Stomach smooth muscle (tissue), 2 donors: ENCODE results near the gene RPGRIP1.
A peak's percentile ranks its signal among the peaks of the same experiment; 100 is the strongest.

Source experiments
- H3K27ac ChIP-seq: one replicate; pipeline ENCODE4 v1.7.0; 2013; ENCODE audit warnings: mild to moderate bottlenecking, low read length, inconsistent platforms
- H3K27me3 ChIP-seq, 2 donors: one replicate each; pipeline ENCODE4 v1.7.0; 2013; ENCODE audit warnings: low read length in 2 of 2; ENCODE audit not compliant: insufficient read depth in 2 of 2, control insufficient read depth in 1 of 2
- H3K36me3 ChIP-seq, 2 donors: one replicate each; pipeline ENCODE4 v1.7.0; 2013; ENCODE audit warnings: low read length in 2 of 2; ENCODE audit not compliant: control insufficient read depth in 2 of 2, insufficient read depth in 2 of 2
- H3K4me1 ChIP-seq: one replicate; pipeline ENCODE4 v1.7.0; 2013; ENCODE audit warnings: low read length; ENCODE audit not compliant: control insufficient read depth, insufficient read depth
- H3K4me3 ChIP-seq, 2 donors: one replicate each; pipeline ENCODE4 v1.7.0; 2013; ENCODE audit warnings: low read length in 2 of 2
- H3K9ac ChIP-seq, 2 donors: one replicate each; pipeline ENCODE4 v1.7.0; 2013; ENCODE audit warnings: low read length in 2 of 2, mild to moderate bottlenecking in 1 of 2
- H3K9me3 ChIP-seq, 2 donors: one replicate each; pipeline ENCODE4 v1.7.0; 2013; ENCODE audit warnings: low read length in 2 of 2; ENCODE audit not compliant: control insufficient read depth in 2 of 2
- donor health status: healthy.
- donor health status: Pancreatic carcinoma.

RPGRIP1 gene

GRCh38 chr14:21258889-21259787 is 20.7 kb upstream of the RPGRIP1 start:
- Histone ChIP-seq H3K27me3 (no peaks in the 10 kb centered on the region), H3K36me3 (peaks cover 17 to 24% of the 10 kb centered on the region in 2 donors), H3K4me1 (peaks cover 13% of the 10 kb centered on the region), H3K9me3 (no peaks in the 10 kb centered on the region), H3K4me3 (no peak overlapping the region), H3K9ac (no peak overlapping the region), H3K27ac (no peak overlapping the region)

DNA sequence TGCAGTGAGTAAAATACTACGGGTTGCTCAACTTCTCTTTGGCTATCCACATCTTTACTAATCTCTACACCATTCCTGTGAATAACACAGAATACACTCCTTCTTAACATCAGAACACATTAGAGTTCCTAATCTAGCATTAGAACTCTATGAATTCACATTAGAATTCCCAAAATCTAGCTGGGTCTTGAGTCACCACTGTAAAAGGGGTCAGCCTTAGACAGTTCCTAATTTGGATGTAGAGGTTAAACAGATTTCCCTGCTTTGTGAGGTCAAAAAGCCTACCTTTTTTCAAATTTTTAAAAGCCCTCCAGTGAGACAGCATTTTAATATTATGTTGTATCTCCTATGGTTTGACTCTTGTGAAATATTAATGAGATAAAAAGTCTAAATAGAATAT is 18.1 kb upstream of the RPGRIP1 start:
- H3K9me3 ChIP-seq, result no peaks in the 10 kb centered on the region
- no peak overlapping the region for H3K9ac ChIP-seq
- peaks cover 27% of the 10 kb centered on the region for H3K4me1 ChIP-seq
- H3K27me3 ChIP-seq, result no peaks in the 10 kb centered on the region
- no peak overlapping the region for H3K4me3 ChIP-seq
- peaks cover 23 to 29% of the 10 kb centered on the region in 2 donors for H3K36me3 ChIP-seq
- no peak overlapping the region for H3K27ac ChIP-seq

- H3K4me1 ChIP-seq, result peaks cover 24% of the 10 kb centered on the region
- H3K4me3 ChIP-seq, result no peak overlapping the region
- H3K36me3 ChIP-seq, result peaks cover 23 to 25% of the 10 kb centered on the region in 2 donors
Observed at GRCh38 chr14:21262410-21262809, 17.5 kb upstream of the RPGRIP1 start.

GRCh38 chr14:21263284-21264024 is 16.4 kb upstream of the RPGRIP1 start:
- Histone ChIP-seq H3K27ac (no peak overlapping the region), H3K4me1 (peaks cover 20% of the 10 kb centered on the region), H3K27me3 (no peaks in the 10 kb centered on the region), H3K9me3 (no peaks in the 10 kb centered on the region), H3K9ac (no peak overlapping the region), H3K36me3 (peaks cover 20 to 24% of the 10 kb centered on the region in 2 donors), H3K4me3 (no peak overlapping the region)

More at GRCh38 chr14:21262410-21262809, 17.5 kb upstream of the RPGRIP1 start:
- H3K9ac ChIP-seq, result no peak overlapping the region
- no peaks in the 10 kb centered on the region for H3K27me3 ChIP-seq
- H3K27ac ChIP-seq, result no peak overlapping the region
- no peaks in the 10 kb centered on the region for H3K9me3 ChIP-seq

DNA sequence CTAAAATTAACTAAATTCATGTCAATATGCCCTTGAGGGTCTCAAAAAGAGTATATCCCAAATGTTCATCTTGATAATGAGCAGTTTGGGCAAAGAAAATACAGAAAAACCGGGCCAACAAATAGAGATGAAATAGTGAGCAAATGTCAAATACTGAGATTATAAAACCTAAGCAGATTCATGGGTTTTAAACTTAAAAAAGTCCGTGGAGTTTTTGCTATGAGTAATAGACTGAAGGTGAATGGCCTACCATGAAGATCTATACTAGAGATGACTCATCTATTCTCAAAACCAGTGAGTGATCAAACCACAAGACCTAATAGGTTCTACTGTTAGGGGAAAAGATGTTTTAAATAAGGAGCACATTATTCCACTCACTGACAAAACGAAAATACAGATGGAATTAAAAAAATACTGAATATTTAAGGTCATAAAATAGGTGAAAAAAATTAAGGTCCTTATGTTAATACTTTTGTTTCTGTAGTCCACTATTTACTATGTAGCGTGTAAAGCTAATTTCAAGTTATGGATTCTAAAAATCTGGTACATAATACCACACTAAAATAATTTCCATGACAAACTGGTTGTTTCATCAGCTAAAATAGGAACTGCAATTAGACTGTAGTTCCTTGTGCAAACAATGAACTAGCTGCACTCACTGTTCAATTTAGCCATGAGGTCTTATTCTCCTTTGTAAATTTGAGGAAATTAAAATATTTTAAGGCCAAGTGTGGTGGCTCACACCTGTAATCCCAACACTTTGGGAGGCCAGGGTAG is 15.7 kb upstream of the RPGRIP1 start:
- Histone ChIP-seq H3K4me3 (no peak overlapping the region), H3K9me3 (no peaks in the 10 kb centered on the region), H3K36me3 (peaks cover 16 to 20% of the 10 kb centered on the region in 2 donors), H3K4me1 (peaks cover 20% of the 10 kb centered on the region), H3K27ac (no peak overlapping the region), H3K27me3 (no peaks in the 10 kb centered on the region), H3K9ac (no peak overlapping the region)

- no peaks in the 10 kb centered on the region for H3K27me3 ChIP-seq
- peaks cover 9 to 15% of the 10 kb centered on the region in 2 donors for H3K36me3 ChIP-seq
- no peak overlapping the region for H3K27ac ChIP-seq
- H3K4me1 ChIP-seq, result peaks cover 25% of the 10 kb centered on the region
- peak overlapping the region; percentile 1 to 99 for H3K9ac ChIP-seq
- H3K9me3 ChIP-seq, result no peaks in the 10 kb centered on the region
- H3K4me3 ChIP-seq, result peak overlapping the region; percentile 76 to 99
Observed at GRCh38 chr14:21267431-21267845, 12.4 kb upstream of the RPGRIP1 start.

GRCh38 chr14:21267886-21268616 is 11.8 kb upstream of the RPGRIP1 start:
- H3K9ac ChIP-seq, result peak overlapping the region; percentile 99 to 100
- peaks cover 25% of the 10 kb centered on the region for H3K4me1 ChIP-seq
- H3K27ac ChIP-seq, result peak overlapping the region; percentile 96
- H3K36me3 ChIP-seq, result peaks cover 7 to 13% of the 10 kb centered on the region in 2 donors
- peak overlapping the region; percentile 76 to 99 for H3K4me3 ChIP-seq
- no peaks in the 10 kb centered on the region for H3K9me3 ChIP-seq
- H3K27me3 ChIP-seq, result no peaks in the 10 kb centered on the region

- H3K4me3 ChIP-seq, result peak overlapping the region; percentile 76 to 99
- H3K36me3 ChIP-seq, result peaks cover 7 to 8% of the 10 kb centered on the region in 2 donors
- no peaks in the 10 kb centered on the region for H3K9me3 ChIP-seq
- H3K9ac ChIP-seq, result peak overlapping the region; percentile 99 to 100
- peak overlapping the region; percentile 96 for H3K27ac ChIP-seq
- H3K4me1 ChIP-seq, result peaks cover 22% of the 10 kb centered on the region
- no peaks in the 10 kb centered on the region for H3K27me3 ChIP-seq
Observed at GRCh38 chr14:21268617-21269251, 11.1 kb upstream of the RPGRIP1 start.

- no peaks in the 10 kb centered on the region for H3K27me3 ChIP-seq
- peak within 1 kb of the TSS; percentile 96 for H3K27ac ChIP-seq
- H3K9me3 ChIP-seq, result no peaks in the 10 kb centered on the region
- H3K36me3 ChIP-seq, result peaks cover 4% of the 10 kb centered on the region in 2 donors
- peak within 1 kb of the TSS; percentile 99 to 100 for H3K9ac ChIP-seq
- H3K4me3 ChIP-seq, result peak within 1 kb of the TSS; percentile 76 to 99
- peaks cover 22% of the 10 kb centered on the region for H3K4me1 ChIP-seq
Observed at GRCh38 chr14:21269252-21270046, 10.4 kb upstream of the RPGRIP1 start, which contains the start of gene HNRNPC. Gene HNRNPC (minus strand): TSS chr14:21269442. CDS start chr14:21234193, 35,249 bp downstream.
